Suprapubic skin (tissue), 4 donors: Measurements from ENCODE around the gene DMTF1. TPM values are rescaled to one million over a fixed set of nuclear protein-coding genes. Genes with fewer than 3 reads are reported as not detected.

Source experiments
- DNase-seq, 2 donors: peaks; one replicate each; pipeline ENCODE4 v3.0.0-alpha.2; 2019; ENCODE audit warnings: low spot score in 2 of 2
- H3K27ac ChIP-seq: fragments of 200-600 bp; sonication (generic); one replicate; pipeline ENCODE4 v1.5.1; 2019
- H3K27me3 ChIP-seq: fragments of 200-600 bp; sonication (generic); one replicate; pipeline ENCODE4 v1.5.1; 2019
- H3K36me3 ChIP-seq: fragments of 200-600 bp; sonication (generic); one replicate; pipeline ENCODE4 v1.5.1; 2019
- H3K4me1 ChIP-seq: fragments of 200-600 bp; sonication (generic); one replicate; pipeline ENCODE4 v1.5.1; 2019
- H3K4me3 ChIP-seq: fragments of 200-600 bp; sonication (generic); one replicate; pipeline ENCODE4 v1.5.1; 2019; ENCODE audit warnings: mild to moderate bottlenecking
- H3K9me3 ChIP-seq: fragments of 200-600 bp; sonication (generic); one replicate; pipeline ENCODE4 v1.5.1; 2019
- EP300 ChIP-seq: sonication (generic); formaldehyde crosslinking; IDR thresholded peaks from one replicate; pipeline ENCODE4 v1.6.1; 2017; ENCODE audit warnings: antibody characterized with exemption
- POLR2A ChIP-seq, 2 donors: fragments of 450-650 bp; IDR thresholded peaks; one replicate each; pipeline ENCODE4 v1.6.1; 2017; ENCODE audit warnings: antibody characterized with exemption in 2 of 2, mild to moderate bottlenecking in 2 of 2, moderate library complexity in 2 of 2
- POLR2AphosphoS5 ChIP-seq, 3 donors: sonication (generic); formaldehyde crosslinking; IDR thresholded peaks; one replicate each; pipeline ENCODE4 v1.6.1; 2017; ENCODE audit warnings: antibody characterized with exemption in 3 of 3
- WGBS: methylation state at CpG from one replicate; pipeline ENCODE4 v1.1.5; 2018; 5-methylcytosine and 5-hydroxymethylcytosine counted together
- total RNA-seq, 4 donors: library from RNA; depleted of rRNA; stranded (reverse); fragments of >200 nt; gene quantifications; one replicate each; pipeline ENCODE4 v1.1.0, GENCODE V29; 2016
- TF ChIP-seq, protein P1 (sequence below), 2 donors: fragments of 200-600 bp in 1 of 2; fragments of 450-650 bp in 1 of 2; sonication (generic) in 1 of 2; IDR thresholded peaks; one replicate each; pipeline ENCODE4 v1.5.1; 2016 to 2019; ENCODE audit warnings: antibody characterized with exemption in 2 of 2, mild to moderate bottlenecking in 1 of 2, moderate library complexity in 1 of 2

The DMTF1 gene
- total RNA-seq, 4 donors from 2014 or later = 42.9 to 217 (median 61.6) TPM

DNA sequence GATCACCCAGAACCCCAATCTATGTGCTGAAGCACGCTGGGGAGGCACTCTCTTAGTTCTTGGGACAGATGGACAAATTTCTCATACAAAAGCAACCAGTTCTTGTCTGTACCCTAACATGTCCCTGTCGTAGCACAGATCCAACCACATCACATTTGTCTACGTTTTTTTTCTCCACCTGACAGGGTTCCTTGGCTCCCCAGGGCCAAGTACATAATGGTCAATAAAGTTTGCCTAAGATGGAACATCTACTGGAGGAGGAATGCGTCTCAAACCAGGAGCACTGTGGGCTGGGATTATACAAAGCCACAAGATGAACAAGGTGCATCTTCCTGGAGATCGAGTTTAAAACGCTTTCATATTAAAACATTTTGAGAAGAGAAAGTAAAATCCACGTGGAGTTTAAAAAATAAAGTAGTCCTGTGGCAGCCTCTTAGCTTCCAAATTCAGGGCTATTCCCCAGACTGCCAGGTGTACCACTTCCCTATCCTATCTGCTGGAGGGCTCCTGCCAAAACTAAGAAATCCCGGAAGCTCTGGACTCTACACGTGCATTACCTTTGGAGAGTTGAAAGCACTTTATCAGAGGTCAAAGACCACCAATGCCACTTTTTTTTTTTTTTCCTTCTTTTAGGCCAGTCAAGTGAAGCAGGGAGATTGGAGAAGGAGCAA is 65.9 kb downstream of the DMTF1 start:
- 51% methylated on average over 9 of the region's 9 CpGs for WGBS
- peaks cover 45% of the 10 kb centered on the region for H3K4me1 ChIP-seq
- H3K27ac ChIP-seq = peak overlapping the region; percentile 80
- H3K27me3 ChIP-seq = no peaks in the 10 kb centered on the region
- H3K36me3 ChIP-seq = no peaks in the 10 kb centered on the region
- H3K4me3 ChIP-seq = peak overlapping the region; percentile 67
- TF ChIP-seq, protein P1, sequence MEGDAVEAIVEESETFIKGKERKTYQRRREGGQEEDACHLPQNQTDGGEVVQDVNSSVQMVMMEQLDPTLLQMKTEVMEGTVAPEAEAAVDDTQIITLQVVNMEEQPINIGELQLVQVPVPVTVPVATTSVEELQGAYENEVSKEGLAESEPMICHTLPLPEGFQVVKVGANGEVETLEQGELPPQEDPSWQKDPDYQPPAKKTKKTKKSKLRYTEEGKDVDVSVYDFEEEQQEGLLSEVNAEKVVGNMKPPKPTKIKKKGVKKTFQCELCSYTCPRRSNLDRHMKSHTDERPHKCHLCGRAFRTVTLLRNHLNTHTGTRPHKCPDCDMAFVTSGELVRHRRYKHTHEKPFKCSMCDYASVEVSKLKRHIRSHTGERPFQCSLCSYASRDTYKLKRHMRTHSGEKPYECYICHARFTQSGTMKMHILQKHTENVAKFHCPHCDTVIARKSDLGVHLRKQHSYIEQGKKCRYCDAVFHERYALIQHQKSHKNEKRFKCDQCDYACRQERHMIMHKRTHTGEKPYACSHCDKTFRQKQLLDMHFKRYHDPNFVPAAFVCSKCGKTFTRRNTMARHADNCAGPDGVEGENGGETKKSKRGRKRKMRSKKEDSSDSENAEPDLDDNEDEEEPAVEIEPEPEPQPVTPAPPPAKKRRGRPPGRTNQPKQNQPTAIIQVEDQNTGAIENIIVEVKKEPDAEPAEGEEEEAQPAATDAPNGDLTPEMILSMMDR (IDR thresholded peaks at IDR 0.05) = no peak
- TF ChIP-seq POLR2A (IDR thresholded peaks at IDR 0.05) (no peak), EP300 (no peak), POLR2AphosphoS5 (IDR thresholded peaks at IDR 0.05) (no peak)
- no peaks in the 10 kb centered on the region for H3K9me3 ChIP-seq
- no peak for DNase-seq

DNA sequence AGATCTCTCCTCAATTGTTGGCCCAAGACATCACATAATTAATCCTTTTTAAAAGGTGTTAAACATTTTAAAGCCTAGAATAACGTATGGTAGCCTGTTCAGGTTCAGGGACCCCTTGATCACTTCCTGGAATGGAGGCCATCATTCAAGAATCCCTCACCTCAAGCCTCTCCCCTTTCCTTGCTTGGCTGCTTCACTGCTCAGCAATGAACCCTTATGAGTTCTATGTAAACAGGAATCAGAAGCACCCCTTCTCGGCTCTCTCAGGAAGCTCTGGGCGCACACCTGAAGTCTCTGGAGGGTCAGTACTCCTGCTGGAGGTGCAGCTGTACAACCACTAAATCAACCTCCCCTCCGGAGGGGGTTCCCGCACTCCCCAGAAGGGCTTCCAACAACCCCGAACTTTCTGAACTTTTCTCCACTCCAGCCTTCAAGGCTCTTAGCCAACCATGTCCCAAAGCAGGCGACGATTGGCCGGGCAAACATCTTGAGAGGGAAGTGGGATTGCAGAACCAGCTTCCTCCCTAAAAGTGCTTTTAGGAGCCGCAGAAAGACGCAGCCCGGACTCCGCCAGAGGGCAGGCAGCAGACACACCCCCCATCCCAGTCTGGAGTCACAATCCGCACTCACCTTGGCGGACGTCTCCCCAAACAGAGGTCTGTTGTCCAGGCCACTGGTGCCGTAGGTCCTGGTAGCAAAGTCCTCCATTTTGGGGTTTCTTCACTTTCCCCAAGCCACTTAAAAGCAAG is 66.7 kb downstream of the DMTF1 start:
- WGBS = 5% methylated on average over 5 of the region's 17 CpGs
- H3K4me1 ChIP-seq = peaks cover 41% of the 10 kb centered on the region
- H3K4me3 ChIP-seq = peak overlapping the region; percentile 67
- TF ChIP-seq EP300 (no peak), POLR2AphosphoS5 (IDR thresholded peaks at IDR 0.05) (no peak), POLR2A (IDR thresholded peaks at IDR 0.05) (no peak)
- TF ChIP-seq, protein P1 (IDR thresholded peaks at IDR 0.05) = no peak
- peak; percentile 84 to 87 for DNase-seq
- no peaks in the 10 kb centered on the region for H3K27me3 ChIP-seq
- peak overlapping the region; percentile 80 for H3K27ac ChIP-seq
- no peaks in the 10 kb centered on the region for H3K9me3 ChIP-seq
- no peaks in the 10 kb centered on the region for H3K36me3 ChIP-seq

DNA sequence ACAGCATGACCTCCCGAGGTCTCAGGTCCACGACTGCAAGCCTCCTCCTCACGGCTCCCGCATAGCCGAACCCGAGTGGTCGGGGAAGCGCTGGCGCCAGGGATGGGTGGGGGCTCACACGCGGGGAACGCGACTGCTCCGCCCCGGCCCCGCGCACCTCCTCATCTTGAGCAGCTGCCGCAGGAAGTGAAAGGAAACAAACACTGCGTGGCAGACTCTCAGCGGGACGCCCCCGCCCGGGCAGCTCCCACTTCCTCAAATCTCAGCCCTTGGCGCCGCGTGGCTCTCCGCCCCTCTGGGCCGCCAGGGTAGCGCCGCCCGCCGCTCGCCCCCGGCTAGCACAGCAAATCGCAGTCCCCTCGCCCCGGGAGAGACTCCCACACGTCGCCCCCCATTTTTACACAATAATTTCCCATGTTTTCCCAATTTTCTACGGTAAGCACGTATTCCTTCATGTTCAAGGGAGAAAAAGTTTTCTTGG is 67.3 kb downstream of the DMTF1 start, which contains the start of gene TMEM243:
Gene TMEM243 (minus strand): TSS at position 188 of the 481 bp plus-strand sequence. CDS start 229 bp downstream, outside the sequence.
- TF ChIP-seq POLR2A (IDR thresholded peaks at IDR 0.05) (peak in 1 of 2 donors; percentile 69), EP300 (no peak), POLR2AphosphoS5 (IDR thresholded peaks at IDR 0.05) (peak; percentile 28 to 74 (median 32))
- TF ChIP-seq, protein P1 (IDR thresholded peaks at IDR 0.05) = no peak
- H3K27me3 ChIP-seq = no peaks in the 10 kb centered on the region

DNA sequence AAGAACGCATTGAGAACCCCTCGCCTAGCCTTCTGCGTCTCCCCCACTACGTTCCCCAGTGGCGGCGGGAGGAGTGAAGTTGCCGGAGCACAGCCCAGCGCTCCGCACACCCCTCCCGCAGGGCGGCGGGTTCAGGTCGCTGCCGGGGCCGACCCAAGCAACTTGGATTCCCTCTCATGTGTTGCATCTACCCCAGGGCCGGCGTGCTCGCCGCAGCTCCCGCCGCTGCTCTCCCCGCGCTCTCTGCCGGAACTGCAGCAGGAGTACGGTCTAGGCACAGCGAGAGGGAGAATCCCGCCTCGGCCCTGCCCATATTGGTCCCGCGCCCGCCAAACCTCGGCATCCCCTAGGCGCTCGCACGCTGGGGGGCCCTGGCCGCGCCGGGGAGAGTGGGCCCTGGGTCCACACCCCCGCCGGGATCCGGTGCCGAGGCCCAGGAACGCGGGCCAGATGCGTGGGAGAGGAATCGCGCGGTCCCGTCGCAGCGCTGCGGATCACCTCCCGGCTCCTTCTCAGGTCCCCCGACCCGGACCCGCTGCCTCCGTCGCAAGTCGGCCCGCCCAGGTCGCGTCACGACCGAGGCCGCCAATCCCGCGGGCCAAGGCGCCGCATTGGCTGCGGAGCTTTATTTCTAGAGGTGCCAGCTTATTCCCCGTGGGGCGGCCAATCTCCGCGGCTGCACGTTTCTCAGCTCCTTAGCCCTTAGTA is 67.9 kb downstream of the DMTF1 start:
- H3K4me1 ChIP-seq = peaks cover 34% of the 10 kb centered on the region
- under 1% methylated on average over 57 of the region's 75 CpGs for WGBS
- no peaks in the 10 kb centered on the region for H3K36me3 ChIP-seq
- DNase-seq = peak; percentile 89
- TF ChIP-seq POLR2A (IDR thresholded peaks at IDR 0.05) (peak; percentile 43 to 75), POLR2AphosphoS5 (IDR thresholded peaks at IDR 0.05) (peak in 2 of 3 donors; percentile 11 to 63), EP300 (no peak)
- H3K27me3 ChIP-seq = no peaks in the 10 kb centered on the region
- H3K4me3 ChIP-seq = peak overlapping the region; percentile 67
- no peaks in the 10 kb centered on the region for H3K9me3 ChIP-seq
- peak overlapping the region; percentile 80 for H3K27ac ChIP-seq

More for the DNA sequence above, 67.3 kb downstream of the DMTF1 start, which contains the start of gene TMEM243:
- peak; percentile 89 to 90 for DNase-seq
- H3K36me3 ChIP-seq = no peaks in the 10 kb centered on the region
- H3K4me3 ChIP-seq = peak within 1 kb of the TSS; percentile 67
- peak within 1 kb of the TSS; percentile 80 for H3K27ac ChIP-seq
- under 1% methylated on average over 33 of the region's 41 CpGs for WGBS
- H3K9me3 ChIP-seq = no peaks in the 10 kb centered on the region
- H3K4me1 ChIP-seq = peaks cover 35% of the 10 kb centered on the region

DNA sequence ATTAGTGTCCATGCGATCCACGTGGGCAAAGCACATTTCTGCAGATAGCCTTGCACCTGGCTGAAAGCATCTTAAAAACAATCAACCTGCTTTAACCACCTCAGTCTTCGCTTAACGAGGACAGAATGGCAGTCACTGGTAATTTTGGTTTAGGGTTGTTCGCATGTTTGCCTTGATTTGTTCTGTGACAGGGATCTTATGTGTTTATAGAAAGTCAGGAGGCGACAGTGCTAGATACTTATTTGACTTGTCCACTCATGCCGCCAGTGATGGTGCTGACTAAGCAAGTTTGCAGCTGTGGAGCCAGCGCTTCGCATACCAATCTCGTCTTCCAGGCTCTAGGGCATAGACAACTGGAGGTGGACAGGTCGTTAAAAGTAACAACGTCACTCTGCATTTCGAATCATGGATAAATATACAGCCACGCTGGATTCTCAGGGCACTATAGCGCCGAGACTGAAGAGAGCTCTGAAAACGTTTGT is 68.5 kb downstream of the DMTF1 start:
- H3K4me3 ChIP-seq = peak overlapping the region; percentile 67
- H3K27me3 ChIP-seq = no peaks in the 10 kb centered on the region
- peaks cover 34% of the 10 kb centered on the region for H3K4me1 ChIP-seq
- H3K36me3 ChIP-seq = no peaks in the 10 kb centered on the region
- DNase-seq = no peak
- 9% methylated on average over 17 of the region's 17 CpGs for WGBS
- H3K27ac ChIP-seq = no peak overlapping the region
- TF ChIP-seq EP300 = no peak
- TF ChIP-seq POLR2A (IDR thresholded peaks at IDR 0.05) = no peak
- TF ChIP-seq POLR2AphosphoS5 (IDR thresholded peaks at IDR 0.05) = no peak
- TF ChIP-seq, protein P1 (IDR thresholded peaks at IDR 0.05) = no peak
- H3K9me3 ChIP-seq = no peaks in the 10 kb centered on the region
